Stimulated activated CD4-positive, alpha-beta T cell treated with anti-CD3 and anti-CD28 coated beads, Interleukin-12 subunit alpha, Interleukin-12 subunit beta, amount 100 ng/mL, for 48 hours (primary cell): ENCODE measurements around the gene ARPC2.
"Not testable (repeated sequence)": the region's sequence is repeated elsewhere in the genome, so short reads cannot be mapped to it uniquely, and the experiment has no call there.

Experiments used
- DNase-seq, 3 donors: peaks; one replicate each; pipeline ENCODE4 v3.0.0-alpha.2; 2020; ENCODE audit warnings: low read depth in 2 of 3, low spot score in 1 of 3

Gene ARPC2

DNA sequence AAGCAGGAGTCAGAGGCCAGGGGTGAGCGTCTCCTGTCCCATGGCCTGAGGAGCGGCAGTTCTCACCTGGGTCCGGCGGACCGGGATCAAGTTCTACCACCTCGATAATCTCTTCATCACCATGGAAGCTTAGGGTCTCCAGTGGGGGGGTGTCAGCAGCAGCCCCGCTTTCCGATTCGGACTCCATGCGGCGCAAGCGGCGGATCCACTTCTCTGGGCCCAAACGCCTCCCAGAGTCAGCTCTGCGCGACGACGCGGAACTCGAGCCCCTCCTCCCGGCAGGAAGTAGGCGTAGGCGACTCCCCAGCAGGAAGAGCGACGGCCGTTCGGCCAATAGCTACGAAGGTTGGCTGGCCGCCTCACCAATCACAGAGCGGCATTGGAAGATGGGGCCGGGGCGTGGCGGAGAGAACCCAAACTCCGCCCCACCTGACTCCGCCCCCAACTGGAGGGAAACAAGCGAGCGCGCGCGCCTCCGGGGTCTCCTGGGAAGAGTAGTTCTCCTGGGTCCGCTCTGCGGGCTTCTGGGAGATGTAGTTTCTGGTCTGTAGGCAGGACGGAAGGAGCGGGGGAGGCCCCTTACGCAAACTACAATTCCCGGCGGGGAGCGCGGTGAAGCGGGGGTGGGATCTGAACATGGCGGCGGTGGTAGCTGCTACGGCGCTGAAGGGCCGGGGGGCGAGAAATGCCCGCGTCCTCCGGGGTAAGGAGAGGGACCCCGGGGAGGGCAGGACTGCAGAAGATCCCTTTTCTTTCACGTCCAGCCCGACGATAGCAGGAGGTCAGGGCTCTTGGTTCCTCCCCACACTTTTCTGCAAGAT, 53.1 kb downstream of the ARPC2 start, which contains the start of the genes AAMP and PNKD:
Gene AAMP, minus strand, starts transcription at position 238 of the 821 bp plus-strand sequence. Its CDS starts 51 bp downstream, at position 187.
Gene PNKD, plus strand, starts transcription at position 620 of the 821 bp plus-strand sequence. Its CDS starts 17 bp downstream, at position 637.
- DNase-seq: peak; percentile 100

DNA sequence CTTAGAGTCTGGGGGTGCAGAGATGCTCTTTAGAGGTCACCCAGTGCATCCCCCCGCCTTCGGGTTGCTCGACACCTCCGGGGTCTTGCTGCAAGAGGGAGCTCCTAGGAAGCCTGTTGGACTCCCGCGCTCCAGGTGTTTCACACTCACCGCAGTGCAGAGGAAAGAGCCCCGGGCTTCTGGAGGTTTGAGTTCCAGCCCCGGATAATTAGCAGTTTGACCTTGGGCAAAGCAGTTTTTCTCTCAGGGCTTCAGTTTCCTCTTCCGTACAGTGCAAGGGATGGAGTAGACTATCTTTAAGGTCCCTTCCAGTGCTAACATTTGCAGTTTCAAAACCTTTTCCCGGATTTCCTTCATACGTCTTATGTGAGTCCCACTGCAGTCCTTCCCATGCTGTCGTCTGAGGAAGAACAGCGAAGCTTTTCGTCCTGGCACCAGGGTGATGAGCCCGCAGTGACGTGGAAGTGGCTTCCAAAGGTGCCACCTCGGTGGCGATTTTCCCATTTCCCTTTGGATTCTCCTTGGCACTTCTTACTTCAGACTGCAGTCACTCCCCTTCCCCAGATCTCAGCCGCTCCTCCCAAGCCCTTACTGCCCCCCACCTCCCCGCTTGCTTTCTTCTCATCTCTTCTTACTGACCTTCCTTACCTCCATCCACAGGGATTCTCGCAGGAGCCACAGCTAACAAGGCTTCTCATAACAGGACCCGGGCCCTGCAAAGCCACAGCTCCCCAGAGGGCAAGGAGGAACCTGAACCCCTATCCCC, 53.9 kb downstream of the ARPC2 start:
- DNase-seq: no peak

- DNase-seq: no peak
Measured at GRCh38 chr2:218271487-218271797, 54.5 kb downstream of the ARPC2 start.

- no peak for DNase-seq
Measured at GRCh38 chr2:218271865-218272530, 55.0 kb downstream of the ARPC2 start.

DNA sequence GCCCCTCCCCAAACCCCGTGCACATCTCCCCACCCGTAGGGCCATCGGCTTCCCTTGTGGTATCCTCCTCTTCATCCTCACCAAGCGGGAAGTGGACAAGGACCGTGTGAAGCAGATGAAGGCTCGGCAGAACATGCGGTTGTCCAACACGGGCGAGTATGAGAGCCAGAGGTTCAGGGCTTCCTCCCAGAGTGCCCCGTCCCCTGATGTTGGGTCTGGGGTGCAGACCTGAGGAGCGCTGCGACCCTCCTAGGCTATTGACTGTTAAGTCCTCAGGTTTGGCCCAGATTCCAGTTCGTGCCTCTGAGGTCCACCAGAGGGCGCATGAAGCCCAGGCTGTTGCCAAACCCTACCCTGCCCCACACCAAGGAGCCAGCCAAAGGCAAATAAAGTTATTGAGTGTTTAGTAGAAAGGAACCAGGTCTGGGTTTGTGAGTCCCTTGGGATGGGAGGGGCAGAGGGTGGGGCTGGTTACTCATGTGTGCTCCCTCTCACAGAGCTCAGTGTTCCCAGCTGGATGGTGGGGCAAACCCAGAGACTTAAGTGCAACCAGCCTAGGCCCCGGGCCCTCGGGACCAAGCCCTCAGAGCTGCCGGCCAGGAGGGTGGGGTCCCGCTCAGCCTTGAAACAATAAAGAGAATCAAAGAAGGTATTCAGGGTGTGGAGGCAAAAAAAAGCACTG, 55.7 kb downstream of the ARPC2 start:
- peak; percentile 64 to 69 (median 68) for DNase-seq

DNA sequence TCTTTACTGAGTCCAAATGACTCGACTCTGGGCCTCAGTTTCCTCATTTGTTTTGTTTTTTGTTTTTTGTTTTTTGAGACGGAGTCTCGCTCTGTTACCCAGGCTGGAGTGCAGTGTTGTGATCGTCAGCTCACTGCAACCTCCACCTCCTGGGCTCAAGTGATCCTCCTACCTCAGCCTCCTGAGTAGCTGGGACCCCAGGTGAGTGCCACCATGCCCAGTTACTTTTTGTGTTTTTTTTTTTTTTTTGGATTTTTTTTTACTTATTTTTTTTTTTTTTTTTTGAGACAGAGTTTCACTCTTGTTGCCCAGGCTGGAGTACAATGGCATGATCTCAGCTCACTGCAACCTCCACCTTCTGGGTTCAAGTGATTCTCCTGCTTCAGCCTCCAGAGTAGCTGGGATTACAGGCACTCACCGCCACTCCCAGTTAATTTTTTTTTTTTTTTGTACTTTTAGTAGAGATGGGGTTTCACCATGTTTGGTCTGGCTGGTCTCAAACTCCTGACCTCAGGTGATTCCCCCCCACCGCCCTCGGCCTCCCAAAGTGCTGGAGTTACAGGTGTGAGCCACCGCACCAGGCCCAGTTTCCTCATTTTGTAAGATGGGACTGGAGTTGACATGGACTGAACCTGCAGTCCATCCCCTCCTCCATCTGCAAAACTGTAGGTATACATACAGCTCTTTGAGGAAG, 56.4 kb downstream of the ARPC2 start:
- DNase-seq: not testable (repeated sequence)

DNA sequence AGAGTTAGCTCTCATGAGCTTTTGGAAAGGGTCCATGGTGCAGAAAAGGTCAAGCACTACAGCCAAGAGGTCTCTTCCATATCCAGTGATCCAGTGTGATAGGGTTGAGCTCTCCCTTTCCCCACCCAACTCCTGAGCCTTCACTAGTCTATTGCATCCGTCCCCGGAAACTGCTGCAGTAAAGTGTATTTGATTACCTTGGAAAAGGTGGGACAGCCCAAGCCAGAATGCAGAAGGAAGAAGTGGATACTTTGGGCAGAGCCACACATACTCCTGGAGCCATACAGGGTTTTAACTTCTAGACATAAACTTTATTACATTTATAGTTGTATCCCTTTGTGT, 56.9 kb downstream of the ARPC2 start:
- DNase-seq: no peak

DNA sequence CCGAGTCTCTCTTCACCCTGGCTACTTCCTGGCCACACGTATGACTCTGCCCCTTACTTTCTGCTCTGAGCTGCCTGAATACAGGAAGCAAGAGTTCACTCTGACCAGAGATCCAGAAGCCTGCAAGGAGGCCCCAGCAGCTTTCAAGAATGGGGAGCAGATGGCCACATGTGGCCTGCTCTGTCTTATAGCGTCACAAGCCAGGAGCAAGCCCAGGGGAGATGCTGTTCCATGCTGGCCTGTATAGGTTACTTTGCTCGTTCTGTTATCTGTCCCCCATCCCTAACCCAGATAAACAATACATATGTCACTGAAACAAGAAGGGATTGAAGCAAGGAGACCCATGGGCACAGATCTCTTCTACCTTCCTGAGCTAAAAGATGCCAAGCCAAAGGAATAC, 57.6 kb downstream of the ARPC2 start:
- no peak for DNase-seq

DNA sequence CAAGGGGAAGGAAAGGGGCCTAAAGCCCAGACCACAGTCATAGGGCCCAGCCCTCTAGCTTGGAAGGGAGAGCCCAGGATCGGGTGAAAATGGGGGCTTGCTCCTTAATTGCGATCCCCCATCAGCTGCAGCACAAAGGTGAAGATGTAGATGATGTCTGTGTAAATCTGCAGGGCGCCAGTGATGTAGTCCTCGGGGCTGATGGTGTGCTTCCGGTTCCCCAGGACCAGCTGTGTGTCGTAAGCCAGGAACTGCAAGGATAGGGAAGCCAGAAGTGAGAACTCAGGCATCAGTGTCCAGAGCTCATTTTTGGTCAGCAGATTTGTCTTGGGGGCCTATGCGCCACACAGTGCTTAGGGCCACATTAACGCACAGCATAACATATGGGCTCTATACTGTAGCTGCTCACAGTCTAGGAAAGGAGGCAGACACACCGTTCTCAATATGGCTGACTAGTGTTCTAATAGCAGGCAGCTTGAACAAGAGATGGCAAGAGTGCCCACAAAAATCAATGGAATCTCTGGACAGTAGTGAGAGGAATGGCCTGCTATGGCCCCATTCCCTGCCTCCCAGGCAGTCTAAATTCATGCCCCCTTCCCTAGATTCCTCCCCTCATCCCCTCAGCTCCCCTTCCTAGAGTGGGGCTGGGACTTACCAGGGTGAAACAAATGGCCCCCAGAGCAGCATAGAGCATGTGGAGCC, 58.5 kb downstream of the ARPC2 start:
- DNase-seq: no peak

- DNase-seq: no peak
Measured at GRCh38 chr2:218276986-218277755, 60.2 kb downstream of the ARPC2 start.

DNA sequence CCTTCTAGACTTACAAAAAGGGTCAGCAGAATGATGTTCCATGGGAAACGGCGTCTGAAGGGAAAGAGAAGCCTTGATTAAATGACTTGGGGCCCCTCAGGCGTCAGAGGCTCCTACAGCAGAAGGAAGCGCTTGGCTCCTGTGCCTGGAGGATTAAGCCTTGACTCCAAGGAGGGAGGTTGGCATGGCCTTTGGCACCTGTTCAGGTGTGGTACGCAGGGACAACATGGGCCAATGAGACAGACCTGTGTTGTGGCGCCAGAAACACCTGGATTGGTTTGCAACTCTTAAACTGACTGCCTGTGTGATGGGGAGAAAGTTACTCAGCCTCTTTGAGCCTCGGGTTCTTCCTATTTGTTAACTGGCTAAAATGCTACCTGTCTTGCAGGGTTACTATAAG, 60.9 kb downstream of the ARPC2 start:
- no peak for DNase-seq

- no peak for DNase-seq
Measured at GRCh38 chr2:218278531-218279360, 61.8 kb downstream of the ARPC2 start.

DNA sequence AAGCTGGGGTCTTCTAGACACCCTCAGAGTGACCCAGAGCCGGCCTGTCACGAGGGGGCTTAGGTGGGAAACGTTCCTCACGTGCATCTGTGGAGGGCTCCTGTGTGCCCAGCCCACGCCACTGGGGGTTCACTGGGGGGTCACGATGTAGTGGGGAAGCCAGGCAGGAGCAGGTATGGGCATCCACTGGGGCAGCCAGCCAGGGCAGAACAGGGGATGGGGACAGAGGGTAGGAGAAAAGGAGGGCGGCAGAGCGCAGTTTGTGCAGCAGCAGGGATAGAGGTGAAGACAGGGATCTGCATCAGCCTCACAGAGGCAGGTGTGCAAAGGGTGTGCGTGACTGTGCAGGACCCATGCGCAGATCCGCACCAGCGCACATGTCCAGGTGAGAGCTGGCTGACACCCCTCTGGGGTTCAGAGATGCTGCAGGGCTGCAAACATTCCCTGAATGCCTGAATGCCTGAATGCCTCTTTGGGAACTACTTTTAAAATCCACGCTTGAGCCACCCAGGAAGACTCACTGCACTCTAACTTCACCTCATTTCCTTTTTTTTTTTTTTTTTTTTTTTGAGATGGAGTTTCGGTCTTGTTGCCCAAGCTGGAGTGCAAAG, 63.4 kb downstream of the ARPC2 start:
- no peak for DNase-seq

DNA sequence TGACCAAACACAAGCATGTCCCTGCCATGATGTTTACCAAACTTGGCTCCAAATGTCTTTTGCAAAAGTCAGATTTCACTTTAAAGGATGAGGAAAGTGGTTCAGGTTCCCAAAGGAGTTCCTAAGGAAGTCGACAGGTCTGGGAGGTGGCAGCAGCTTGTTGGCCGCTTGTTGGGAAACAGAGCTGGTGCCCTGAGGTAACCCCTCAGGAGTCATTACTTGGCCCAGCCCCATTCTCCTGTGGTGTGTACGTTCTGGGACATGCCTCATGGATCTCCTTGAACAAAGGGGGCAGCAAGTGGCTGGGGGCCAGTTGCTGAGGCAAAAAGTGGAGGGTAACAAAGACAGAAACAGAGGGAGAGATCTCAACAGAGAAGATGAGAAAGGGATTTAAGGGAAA, 64.5 kb downstream of the ARPC2 start:
- DNase-seq: no peak

GRCh38 chr2:218282173-218282991, 65.4 kb downstream of the ARPC2 start:
- DNase-seq: no peak

- peak in 2 of 3 donors; percentile 48 to 57 for DNase-seq
Measured at GRCh38 chr2:218284106-218284811, 67.3 kb downstream of the ARPC2 start.

DNA sequence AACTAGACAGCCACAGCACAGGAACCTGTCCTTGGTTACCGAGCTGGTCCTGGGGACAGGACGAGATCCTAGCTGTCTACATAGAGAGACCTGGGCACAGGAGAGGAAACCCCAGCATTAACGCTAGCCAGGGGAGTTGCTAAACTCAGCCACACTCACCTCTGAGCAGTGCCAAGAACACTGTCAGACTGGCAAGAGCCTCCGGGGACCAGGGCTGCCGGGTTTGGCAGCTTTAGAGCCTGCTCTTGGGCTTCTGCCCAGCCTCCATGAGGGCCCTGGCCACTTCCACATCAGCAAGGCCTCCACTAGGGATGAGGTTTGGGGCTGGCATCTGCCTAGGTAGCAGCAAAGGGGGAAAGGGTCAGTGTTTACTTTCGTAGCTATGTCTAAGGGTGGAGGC, 68.6 kb downstream of the ARPC2 start:
- DNase-seq: no peak
